ENCODE data around the gene BACH2. TPM values are rescaled to one million over a fixed set of nuclear protein-coding genes. Genes with fewer than 3 reads are reported as not detected.

BACH2 gene
- total and polyA plus RNA-seq, 7 donors = under 0.01 to 5.6 (median 1.4) TPM

DNA sequence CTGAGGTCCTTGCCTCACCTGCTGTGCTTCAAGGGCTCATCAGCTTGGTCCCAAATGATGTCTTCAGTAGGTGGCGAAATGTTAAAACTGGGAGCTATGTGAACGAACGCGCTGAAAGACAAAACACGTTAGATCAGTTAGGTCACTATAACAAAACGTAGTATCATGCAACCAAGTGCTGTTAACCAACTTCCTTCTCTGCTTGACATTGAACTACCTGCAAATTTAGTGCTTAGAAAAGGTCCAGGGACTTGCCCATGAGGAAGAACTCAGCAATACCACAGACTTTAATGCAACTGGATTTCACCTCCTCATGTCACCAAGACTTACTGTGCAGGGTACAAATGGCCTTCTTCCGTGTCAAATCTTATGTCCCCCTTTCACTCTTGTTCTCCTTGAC, 24.8 kb downstream of the BACH2 start:
- H3K27me3 ChIP-seq = no peaks in the 10 kb centered on the region
- no peak overlapping the region for H3K4me3 ChIP-seq
- H3K27ac ChIP-seq = no peak overlapping the region
- WGBS, 2 donors = 58 to 72% methylated on average over 7 of the region's 7 CpGs
- intact Hi-C loops (cut with DNase I) = no loop called here
- TF ChIP-seq, protein P1, sequence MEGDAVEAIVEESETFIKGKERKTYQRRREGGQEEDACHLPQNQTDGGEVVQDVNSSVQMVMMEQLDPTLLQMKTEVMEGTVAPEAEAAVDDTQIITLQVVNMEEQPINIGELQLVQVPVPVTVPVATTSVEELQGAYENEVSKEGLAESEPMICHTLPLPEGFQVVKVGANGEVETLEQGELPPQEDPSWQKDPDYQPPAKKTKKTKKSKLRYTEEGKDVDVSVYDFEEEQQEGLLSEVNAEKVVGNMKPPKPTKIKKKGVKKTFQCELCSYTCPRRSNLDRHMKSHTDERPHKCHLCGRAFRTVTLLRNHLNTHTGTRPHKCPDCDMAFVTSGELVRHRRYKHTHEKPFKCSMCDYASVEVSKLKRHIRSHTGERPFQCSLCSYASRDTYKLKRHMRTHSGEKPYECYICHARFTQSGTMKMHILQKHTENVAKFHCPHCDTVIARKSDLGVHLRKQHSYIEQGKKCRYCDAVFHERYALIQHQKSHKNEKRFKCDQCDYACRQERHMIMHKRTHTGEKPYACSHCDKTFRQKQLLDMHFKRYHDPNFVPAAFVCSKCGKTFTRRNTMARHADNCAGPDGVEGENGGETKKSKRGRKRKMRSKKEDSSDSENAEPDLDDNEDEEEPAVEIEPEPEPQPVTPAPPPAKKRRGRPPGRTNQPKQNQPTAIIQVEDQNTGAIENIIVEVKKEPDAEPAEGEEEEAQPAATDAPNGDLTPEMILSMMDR (IDR thresholded peaks at IDR 0.05) = no peak
- TF ChIP-seq POLR2AphosphoS5 (IDR thresholded peaks at IDR 0.05) (no peak), EP300 (IDR thresholded peaks at IDR 0.05) (no peak), POLR2A (IDR thresholded peaks at IDR 0.05) (no peak)
- no peak for DNase-seq
- H3K36me3 ChIP-seq = no peaks in the 10 kb centered on the region
- no peaks in the 10 kb centered on the region for H3K4me1 ChIP-seq
- H3K9me3 ChIP-seq = no peaks in the 10 kb centered on the region

DNA sequence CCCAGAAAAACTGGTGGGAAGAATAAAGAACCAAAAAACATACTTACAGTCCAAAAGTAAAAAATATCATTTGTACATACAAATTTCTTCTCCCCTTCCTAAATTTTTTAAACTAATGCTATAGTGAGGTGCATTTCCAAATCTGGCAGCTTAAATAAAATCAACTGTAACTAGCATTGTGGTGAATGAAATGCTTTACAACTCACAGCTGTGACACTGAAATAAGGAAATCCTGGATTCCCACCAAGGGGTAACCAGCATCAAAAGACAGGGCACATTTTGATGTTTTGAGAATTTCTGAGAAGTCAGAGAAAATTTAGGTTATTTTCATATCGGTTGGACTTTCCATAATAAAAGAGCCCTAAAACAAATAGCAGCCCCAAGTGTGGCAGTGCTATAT, 27.3 kb downstream of the BACH2 start:
- WGBS, 2 donors = 70 to 95% methylated on average over 1 of the region's 1 CpG
- Histone ChIP-seq H3K4me3 (no peak overlapping the region), H3K4me1 (no peaks in the 10 kb centered on the region), H3K27ac (no peak overlapping the region), H3K9me3 (no peaks in the 10 kb centered on the region), H3K36me3 (no peaks in the 10 kb centered on the region), H3K27me3 (no peaks in the 10 kb centered on the region)
- intact Hi-C loops (cut with DNase I) = no loop called here
- no peak for DNase-seq
- TF ChIP-seq EP300 (IDR thresholded peaks at IDR 0.05) = no peak
- no peak for TF ChIP-seq POLR2AphosphoS5 (IDR thresholded peaks at IDR 0.05)
- no peak for TF ChIP-seq POLR2A (IDR thresholded peaks at IDR 0.05)
- TF ChIP-seq, protein P1 (IDR thresholded peaks at IDR 0.05) = no peak

DNA sequence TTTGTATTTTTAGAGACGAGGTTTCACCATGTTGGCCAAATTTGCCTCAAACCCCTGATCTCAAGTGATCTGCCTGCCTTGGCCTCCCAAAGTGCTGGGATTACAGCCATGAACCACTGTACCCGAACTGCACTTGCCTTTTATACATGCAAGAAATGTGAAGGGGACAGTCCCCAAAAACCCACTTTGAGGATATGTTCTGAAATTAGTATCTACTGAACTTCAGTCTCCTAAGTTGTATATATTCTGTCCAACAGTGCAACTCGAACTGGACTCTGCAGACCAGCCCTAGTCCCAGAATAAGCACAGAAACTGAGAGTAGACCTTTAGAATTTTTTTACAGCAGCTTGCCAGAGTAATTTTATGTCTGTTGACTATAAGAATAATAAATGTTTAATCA, 28.5 kb downstream of the BACH2 start:
- intact Hi-C loops (cut with DNase I) = no loop called here
- Histone ChIP-seq H3K27ac (no peak overlapping the region), H3K4me1 (peaks cover 0 to 9% (median 5%) of the 10 kb centered on the region in 4 donors), H3K27me3 (no peaks in the 10 kb centered on the region), H3K4me3 (no peak overlapping the region), H3K36me3 (no peaks in the 10 kb centered on the region), H3K9me3 (no peaks in the 10 kb centered on the region)
- DNase-seq = no peak
- WGBS, 2 donors = 54 to 76% methylated on average over 3 of the region's 3 CpGs
- TF ChIP-seq POLR2AphosphoS5 (IDR thresholded peaks at IDR 0.05) = no peak
- TF ChIP-seq, protein P1 (IDR thresholded peaks at IDR 0.05) = no peak
- TF ChIP-seq POLR2A (IDR thresholded peaks at IDR 0.05) = no peak

DNA sequence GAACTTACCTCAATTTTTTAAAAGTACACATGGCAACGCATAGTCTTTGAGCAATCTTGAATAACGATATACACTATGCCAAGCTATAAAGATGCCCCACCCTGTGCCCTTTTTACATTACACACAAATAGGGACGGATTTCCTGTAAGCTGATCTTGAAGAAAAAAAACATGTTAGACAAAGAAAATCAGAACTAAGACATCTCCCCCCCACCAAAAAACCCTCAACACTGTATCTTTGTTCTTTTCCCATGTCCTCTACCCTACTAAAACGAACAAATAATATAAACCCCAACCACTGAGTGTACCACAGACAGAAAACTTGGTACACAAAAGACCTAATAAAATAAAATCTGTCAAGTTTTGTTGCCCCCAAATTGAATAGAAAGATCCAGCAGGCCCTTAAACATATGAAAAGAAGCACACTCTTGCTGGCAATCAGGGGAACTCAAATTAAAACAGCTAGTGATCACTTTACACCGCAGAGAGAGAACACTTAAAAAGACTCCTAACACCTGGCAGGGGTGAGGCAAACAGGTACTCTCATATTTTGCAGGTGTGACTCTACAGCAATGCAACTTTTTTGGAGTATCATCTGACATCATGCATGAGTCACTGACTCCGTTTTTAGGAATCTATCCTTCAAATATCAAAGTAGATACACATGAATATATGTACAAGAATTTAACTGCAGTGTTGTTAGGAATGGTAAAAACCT, 29.6 kb downstream of the BACH2 start:
- TF ChIP-seq EP300 (IDR thresholded peaks at IDR 0.05) (no peak), POLR2A (IDR thresholded peaks at IDR 0.05) (no peak), POLR2AphosphoS5 (IDR thresholded peaks at IDR 0.05) (no peak)
- TF ChIP-seq, protein P1 (IDR thresholded peaks at IDR 0.05) = no peak
- H3K4me3 ChIP-seq = no peak overlapping the region
- no peaks in the 10 kb centered on the region for H3K27me3 ChIP-seq
- intact Hi-C loops (cut with DNase I) = no loop called here
- DNase-seq = no peak
- no peaks in the 10 kb centered on the region for H3K36me3 ChIP-seq
- WGBS, 2 donors = 20 to 56% methylated on average over 6 of the region's 6 CpGs
- peaks cover 0 to 12% (median 6%) of the 10 kb centered on the region in 4 donors for H3K4me1 ChIP-seq
- H3K27ac ChIP-seq = no peak overlapping the region
- no peaks in the 10 kb centered on the region for H3K9me3 ChIP-seq

DNA sequence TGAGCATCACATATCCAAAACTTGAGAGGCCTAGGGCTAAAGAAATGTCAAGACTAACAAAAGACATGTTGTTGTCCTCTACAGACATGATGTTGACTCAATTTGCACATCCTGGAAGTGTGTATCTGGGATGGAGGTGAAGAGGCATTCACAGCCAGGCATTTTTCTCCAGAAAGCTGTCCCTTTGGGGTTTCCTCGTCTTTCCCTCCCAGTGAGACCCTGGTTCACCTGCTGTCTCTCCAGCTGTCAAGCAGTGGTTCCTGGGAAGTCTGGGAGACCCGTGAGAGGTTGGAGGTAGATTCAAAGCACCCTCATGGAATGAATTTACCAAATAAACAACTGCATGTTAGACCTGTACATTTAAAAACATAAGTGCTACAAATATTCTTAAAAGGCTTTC, 32.1 kb downstream of the BACH2 start:
- TF ChIP-seq POLR2A (IDR thresholded peaks at IDR 0.05) (no peak), POLR2AphosphoS5 (IDR thresholded peaks at IDR 0.05) (no peak), EP300 (IDR thresholded peaks at IDR 0.05) (no peak)
- TF ChIP-seq, protein P1 (IDR thresholded peaks at IDR 0.05) = no peak
- H3K27me3 ChIP-seq = no peaks in the 10 kb centered on the region
- DNase-seq = no peak
- intact Hi-C loops (cut with DNase I) = no loop called here
- no peaks in the 10 kb centered on the region for H3K9me3 ChIP-seq
- 87 to 88% methylated on average over 2 of the region's 2 CpGs for WGBS, 2 donors
- H3K4me1 ChIP-seq = peaks cover 0 to 12% (median 6%) of the 10 kb centered on the region in 4 donors
- no peaks in the 10 kb centered on the region for H3K36me3 ChIP-seq
- H3K27ac ChIP-seq = no peak overlapping the region
- H3K4me3 ChIP-seq = no peak overlapping the region
